Stomach smooth muscle (tissue), 2 donors: Measurements from ENCODE around the gene CLK3.
A peak's percentile ranks its signal among the peaks of the same experiment; 100 is the strongest.

Experiments used
- H3K27ac ChIP-seq: one replicate; pipeline ENCODE4 v1.7.0; 2013; ENCODE audit warnings: mild to moderate bottlenecking, low read length, inconsistent platforms
- H3K27me3 ChIP-seq, 2 donors: one replicate each; pipeline ENCODE4 v1.7.0; 2013; ENCODE audit warnings: low read length in 2 of 2; ENCODE audit not compliant: insufficient read depth in 2 of 2, control insufficient read depth in 1 of 2
- H3K36me3 ChIP-seq, 2 donors: one replicate each; pipeline ENCODE4 v1.7.0; 2013; ENCODE audit warnings: low read length in 2 of 2; ENCODE audit not compliant: control insufficient read depth in 2 of 2, insufficient read depth in 2 of 2
- H3K4me1 ChIP-seq: one replicate; pipeline ENCODE4 v1.7.0; 2013; ENCODE audit warnings: low read length; ENCODE audit not compliant: control insufficient read depth, insufficient read depth
- H3K4me3 ChIP-seq, 2 donors: one replicate each; pipeline ENCODE4 v1.7.0; 2013; ENCODE audit warnings: low read length in 2 of 2
- H3K9ac ChIP-seq, 2 donors: one replicate each; pipeline ENCODE4 v1.7.0; 2013; ENCODE audit warnings: low read length in 2 of 2, mild to moderate bottlenecking in 1 of 2
- H3K9me3 ChIP-seq, 2 donors: one replicate each; pipeline ENCODE4 v1.7.0; 2013; ENCODE audit warnings: low read length in 2 of 2; ENCODE audit not compliant: control insufficient read depth in 2 of 2
- donor health status: healthy.
- donor health status: Pancreatic carcinoma.

CLK3 gene

GRCh38 chr15:74613089-74613952 lies 2.3 kb upstream of the CLK3 start:
- no peak overlapping the region for H3K27ac ChIP-seq
- H3K4me1 ChIP-seq: peaks cover 35% of the 10 kb centered on the region
- no peaks in the 10 kb centered on the region for H3K36me3 ChIP-seq
- H3K4me3 ChIP-seq: no peak overlapping the region
- H3K9me3 ChIP-seq: no peaks in the 10 kb centered on the region
- no peaks in the 10 kb centered on the region for H3K27me3 ChIP-seq
- no peak overlapping the region for H3K9ac ChIP-seq

- Histone ChIP-seq H3K9ac (peak overlapping the region; percentile 17 to 36), H3K27me3 (no peaks in the 10 kb centered on the region), H3K9me3 (no peaks in the 10 kb centered on the region), H3K36me3 (no peaks in the 10 kb centered on the region), H3K4me1 (peaks cover 39% of the 10 kb centered on the region), H3K4me3 (peak overlapping the region; percentile 82 to 94), H3K27ac (peak overlapping the region; percentile 96)
Measured at GRCh38 chr15:74613953-74614743, 1.5 kb upstream of the CLK3 start.

- Histone ChIP-seq H3K27ac (peak overlapping the region; percentile 96), H3K4me1 (peaks cover 42% of the 10 kb centered on the region), H3K9me3 (no peaks in the 10 kb centered on the region), H3K4me3 (peak overlapping the region; percentile 82 to 94), H3K27me3 (no peaks in the 10 kb centered on the region), H3K36me3 (peaks cover 5% of the 10 kb centered on the region in 2 donors), H3K9ac (peak overlapping the region; percentile 90 to 99)
Measured at GRCh38 chr15:74614744-74615507, 710 bp upstream of the CLK3 start.

- H3K4me1 ChIP-seq: peaks cover 50% of the 10 kb centered on the region
- H3K36me3 ChIP-seq: peaks cover 13 to 20% of the 10 kb centered on the region in 2 donors
- H3K27ac ChIP-seq: peak overlapping the region; percentile 96
- H3K4me3 ChIP-seq: peak overlapping the region; percentile 94
- H3K9ac ChIP-seq: peak overlapping the region; percentile 98 to 99
- H3K27me3 ChIP-seq: no peaks in the 10 kb centered on the region
- no peaks in the 10 kb centered on the region for H3K9me3 ChIP-seq
Measured at GRCh38 chr15:74616366-74616939, 817 bp downstream of the CLK3 start.

GRCh38 chr15:74616996-74617395 lies 1.4 kb downstream of the CLK3 start:
- Histone ChIP-seq H3K4me3 (peak overlapping the region; percentile 94), H3K27me3 (no peaks in the 10 kb centered on the region)

GRCh38 chr15:74618841-74619596 lies 3.4 kb downstream of the CLK3 start:
- H3K36me3 ChIP-seq: peaks cover 38 to 46% of the 10 kb centered on the region in 2 donors

More at GRCh38 chr15:74616996-74617395, 1.4 kb downstream of the CLK3 start:
- Histone ChIP-seq H3K27ac (peak overlapping the region; percentile 96), H3K36me3 (peaks cover 18 to 25% of the 10 kb centered on the region in 2 donors), H3K9me3 (no peaks in the 10 kb centered on the region), H3K9ac (peak overlapping the region; percentile 98 to 99), H3K4me1 (peaks cover 50% of the 10 kb centered on the region)

GRCh38 chr15:74619916-74620635 lies 4.4 kb downstream of the CLK3 start:
- H3K9me3 ChIP-seq: no peaks in the 10 kb centered on the region
- no peak overlapping the region for H3K4me3 ChIP-seq
- no peaks in the 10 kb centered on the region for H3K27me3 ChIP-seq
- H3K27ac ChIP-seq: no peak overlapping the region
- peaks cover 41% of the 10 kb centered on the region for H3K4me1 ChIP-seq
- peaks cover 48 to 56% of the 10 kb centered on the region in 2 donors for H3K36me3 ChIP-seq
- no peak overlapping the region for H3K9ac ChIP-seq

More at GRCh38 chr15:74618841-74619596, 3.4 kb downstream of the CLK3 start:
- no peak overlapping the region for H3K27ac ChIP-seq
- peaks cover 49% of the 10 kb centered on the region for H3K4me1 ChIP-seq
- no peak overlapping the region for H3K9ac ChIP-seq
- no peaks in the 10 kb centered on the region for H3K27me3 ChIP-seq
- no peaks in the 10 kb centered on the region for H3K9me3 ChIP-seq
- H3K4me3 ChIP-seq: no peak overlapping the region

GRCh38 chr15:74620636-74621545 lies 5.3 kb downstream of the CLK3 start:
- Histone ChIP-seq H3K36me3 (peaks cover 56 to 64% of the 10 kb centered on the region in 2 donors), H3K4me3 (no peak overlapping the region), H3K9me3 (no peaks in the 10 kb centered on the region), H3K27me3 (no peaks in the 10 kb centered on the region), H3K4me1 (peaks cover 37% of the 10 kb centered on the region), H3K27ac (no peak overlapping the region), H3K9ac (no peak overlapping the region)
